NK-92 (cell line): Measurements from ENCODE around the gene GMCL2.
"Not testable (repeated sequence)": the region's sequence is repeated elsewhere in the genome, so short reads cannot be mapped to it uniquely, and the experiment has no call there.

Source experiments
- DNase-seq: peaks from one replicate; lab custom pipeline; 2025; ENCODE audit not compliant: unreplicated experiment; lab: John Stamatoyannopoulos, UW

Gene GMCL2

GRCh38 chr5:178206166-178207101 lies 19.3 kb upstream of the GMCL2 start:
- no peak for DNase-seq

- no peak for DNase-seq
Observed at GRCh38 chr5:178205749-178206047, 18.5 kb upstream of the GMCL2 start.

DNA sequence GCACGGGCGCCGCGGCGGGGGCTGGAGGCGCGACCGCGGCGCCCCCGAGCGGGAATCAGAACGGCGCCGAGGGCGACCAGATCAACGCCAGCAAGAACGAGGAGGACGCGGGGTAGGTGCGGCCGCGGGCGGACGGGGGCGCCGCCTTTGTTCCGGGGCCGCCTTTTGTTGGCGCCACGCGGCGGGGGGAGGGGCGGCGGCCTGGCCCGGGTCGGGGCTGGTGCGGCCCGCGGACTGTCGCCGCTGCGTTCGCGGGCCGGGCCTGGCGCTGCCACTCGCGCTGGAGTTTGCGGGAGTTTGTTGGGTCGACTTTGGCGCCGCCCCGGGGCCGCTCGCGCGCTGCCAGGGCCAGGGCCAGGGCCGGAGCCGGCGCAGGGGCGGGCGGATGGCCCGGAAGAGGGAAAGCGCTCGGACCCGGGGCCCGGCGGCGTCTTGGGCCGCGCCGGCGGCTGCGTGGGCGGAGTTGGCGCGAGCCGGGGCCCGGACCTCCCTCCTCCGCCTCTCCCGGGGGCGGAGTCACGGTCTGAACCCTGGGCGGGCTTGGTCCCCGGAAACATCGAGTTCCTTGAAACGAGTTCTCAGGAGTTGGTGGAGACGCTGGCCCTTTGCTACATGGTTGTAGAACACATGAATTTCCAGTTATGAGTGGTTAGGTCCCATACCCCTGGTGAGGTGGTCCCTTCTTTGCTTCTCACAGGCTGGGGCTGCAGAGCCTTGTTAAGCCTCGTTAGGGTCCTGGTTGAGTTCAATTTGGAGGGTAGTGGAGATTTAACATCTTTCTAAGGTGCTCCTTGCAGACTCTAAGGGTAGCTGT lies 18.0 kb upstream of the GMCL2 start:
- DNase-seq, result no peak

DNA sequence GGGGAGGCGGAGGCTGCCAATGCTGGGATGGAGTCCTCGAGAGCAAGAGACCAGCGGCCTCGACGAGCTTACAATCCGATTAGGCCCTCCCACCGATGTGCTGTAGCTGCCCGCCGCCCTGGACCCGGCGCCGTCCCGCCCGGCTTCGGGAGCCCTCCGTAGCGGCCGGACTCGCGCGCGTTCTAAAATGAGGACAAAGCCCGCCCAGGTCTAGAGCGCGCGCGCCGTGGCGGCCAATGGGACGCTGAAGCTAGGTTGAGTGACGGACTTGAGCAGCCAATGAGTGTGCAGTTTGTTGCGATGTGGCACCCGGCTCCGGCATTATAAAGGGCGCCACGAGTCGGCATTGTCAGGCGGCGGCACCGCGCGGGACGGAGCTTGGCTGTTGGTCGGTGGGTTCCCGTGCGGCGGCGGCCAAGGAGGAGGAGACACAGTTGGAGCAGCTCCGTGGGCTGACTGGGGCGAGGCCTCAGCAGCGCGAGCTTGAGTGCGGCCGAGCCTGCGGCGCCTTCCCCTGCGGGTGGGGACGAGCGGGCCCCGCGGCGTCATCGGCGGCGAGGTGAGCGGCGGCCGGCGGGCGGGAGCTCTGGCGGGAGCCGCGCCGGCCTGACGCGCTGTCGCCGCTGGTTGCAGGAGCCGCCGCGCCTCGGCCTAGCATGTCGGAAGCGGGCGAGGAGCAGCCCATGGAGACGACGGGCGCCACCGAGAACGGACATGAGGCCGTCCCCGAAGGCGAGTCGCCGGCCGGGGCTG lies 17.2 kb upstream of the GMCL2 start, which contains the start of gene HNRNPAB:
HNRNPAB (plus strand) TSS at position 352 of the 753 bp plus-strand sequence; CDS start at position 657, 305 bp downstream.
- peak; percentile 60 for DNase-seq

DNA sequence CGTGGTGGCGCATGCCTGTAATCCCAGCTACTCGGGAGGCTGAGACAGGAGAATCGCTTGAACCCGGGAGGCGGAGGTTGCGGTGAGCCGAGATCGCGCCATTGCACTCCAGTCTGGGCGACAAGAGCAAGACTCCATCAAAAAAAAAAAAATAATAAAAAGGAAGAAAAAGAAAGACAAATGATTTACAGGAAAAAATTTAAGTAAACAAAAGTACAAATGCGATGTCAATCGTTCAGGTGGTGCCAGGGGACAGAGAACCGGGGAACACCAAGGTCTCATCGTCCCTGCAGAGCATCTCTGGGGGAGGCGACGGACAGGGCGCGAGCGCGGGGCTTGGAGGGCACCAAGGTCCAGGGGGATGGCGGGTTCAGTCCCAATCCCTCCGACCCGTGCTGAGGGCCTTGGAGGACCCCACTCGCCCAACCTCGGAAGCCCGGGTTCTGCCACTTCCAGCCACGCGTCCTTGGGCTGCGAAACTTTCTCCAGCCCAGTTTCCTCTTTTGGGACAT lies 16.6 kb upstream of the GMCL2 start:
- no peak for DNase-seq

- DNase-seq, result no peak
Observed at GRCh38 chr5:178202541-178202940, 15.4 kb upstream of the GMCL2 start.

GRCh38 chr5:178201927-178202235 lies 14.7 kb upstream of the GMCL2 start:
- DNase-seq, result no peak

DNA sequence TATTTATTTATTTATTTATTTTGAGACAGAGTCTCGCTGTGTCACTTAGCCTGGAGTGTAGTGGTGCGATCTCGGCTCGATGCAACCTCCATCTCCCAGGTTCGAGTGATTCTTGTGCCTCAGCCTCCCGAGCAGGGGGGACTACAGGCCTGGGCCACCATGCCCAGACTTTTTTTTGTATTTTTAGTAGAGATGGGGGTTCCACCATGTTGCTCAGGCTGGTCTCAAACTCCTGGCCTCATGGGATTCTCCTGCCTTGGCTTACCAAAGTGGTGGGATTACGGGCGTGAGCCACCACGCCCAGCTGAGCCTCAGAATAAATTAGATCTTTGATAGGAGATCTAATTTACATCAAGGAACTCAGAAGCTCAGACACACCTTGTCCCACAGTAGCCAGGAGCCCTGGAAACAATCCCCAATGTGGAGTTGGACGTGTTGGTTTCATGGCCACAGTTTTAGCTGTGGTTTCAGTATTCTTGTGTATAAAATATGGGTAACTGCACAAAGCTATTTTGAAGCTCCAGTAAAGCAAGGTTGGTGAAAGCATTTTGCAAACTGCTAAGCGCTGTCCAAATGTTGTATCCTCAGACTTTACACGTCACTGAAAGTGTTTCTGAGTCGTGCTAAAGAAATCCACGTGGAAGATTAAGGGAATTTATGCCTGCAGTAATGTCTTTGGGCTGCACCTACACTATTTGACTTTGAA lies 14.2 kb upstream of the GMCL2 start:
- no peak for DNase-seq

GRCh38 chr5:178199581-178200434 lies 12.6 kb upstream of the GMCL2 start:
- DNase-seq, result no peak

GRCh38 chr5:178198706-178199105 lies 11.5 kb upstream of the GMCL2 start:
- no peak for DNase-seq

DNA sequence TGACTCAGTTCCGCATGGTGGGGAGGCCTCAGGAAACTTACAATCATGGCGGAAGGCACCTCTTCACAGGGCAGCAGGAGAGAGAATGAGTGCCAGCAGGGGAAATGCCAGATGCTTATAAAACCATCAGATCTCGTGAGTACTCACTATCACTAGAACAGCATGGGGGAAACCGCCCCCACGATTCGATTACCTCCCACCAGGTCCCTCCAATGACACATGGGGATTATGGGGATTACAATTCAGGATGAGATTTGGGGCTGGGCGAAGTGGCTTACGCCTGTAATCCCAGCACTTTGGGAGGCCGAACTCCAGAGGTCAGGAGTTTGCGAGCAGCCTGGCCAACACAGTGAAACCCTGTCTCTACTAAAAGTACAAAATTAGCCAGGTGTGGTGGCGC lies 11.0 kb upstream of the GMCL2 start:
- not testable (repeated sequence) for DNase-seq

GRCh38 chr5:178196986-178197385 lies 9.8 kb upstream of the GMCL2 start:
- no peak for DNase-seq

DNA sequence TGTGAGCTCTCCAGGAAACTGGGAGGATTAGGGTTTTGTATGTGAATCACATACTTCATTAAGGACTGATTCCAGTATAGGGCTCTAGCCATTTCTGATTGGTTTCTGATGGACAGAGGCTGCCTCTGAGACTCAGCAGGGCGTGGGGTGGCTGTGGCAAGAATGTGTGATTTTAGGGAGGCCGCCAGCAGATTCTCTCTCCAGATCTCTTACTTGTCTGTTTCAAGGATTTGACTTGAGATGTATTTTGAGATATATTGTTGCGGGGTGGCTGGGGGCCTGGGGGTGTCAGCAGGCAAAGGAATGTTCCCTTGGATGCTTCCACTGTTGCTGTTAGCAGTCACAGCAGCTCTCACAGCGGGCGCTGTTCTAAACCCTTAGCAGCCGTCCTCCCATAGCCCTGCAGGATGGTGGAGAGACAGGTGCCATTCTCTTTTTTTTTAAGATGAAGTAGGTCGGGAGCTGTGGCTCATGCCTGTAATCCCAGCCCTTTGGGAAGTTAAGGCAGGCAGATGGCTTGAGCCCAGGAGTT lies 9.2 kb upstream of the GMCL2 start:
- no peak for DNase-seq

DNA sequence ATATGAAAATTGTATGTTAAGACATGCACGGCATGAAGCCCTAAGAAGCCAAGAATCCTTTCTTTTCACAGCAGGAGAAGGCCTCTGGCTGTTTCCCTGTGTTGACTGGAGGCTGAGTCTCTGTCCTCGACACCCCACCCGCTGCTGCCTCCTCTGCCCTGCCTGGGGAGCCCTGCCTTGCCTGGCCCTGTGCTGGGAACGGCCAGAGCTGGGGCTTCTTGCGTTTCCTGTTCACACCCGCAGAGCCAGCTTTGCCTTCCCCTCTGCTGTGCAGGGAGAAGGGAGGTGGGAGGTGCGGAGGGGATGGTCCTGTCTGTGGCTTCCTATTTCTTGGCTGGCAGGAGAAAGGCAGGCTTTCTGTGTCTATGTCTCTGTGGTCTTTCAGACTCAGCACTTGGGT lies 6.9 kb upstream of the GMCL2 start:
- no peak for DNase-seq

DNA sequence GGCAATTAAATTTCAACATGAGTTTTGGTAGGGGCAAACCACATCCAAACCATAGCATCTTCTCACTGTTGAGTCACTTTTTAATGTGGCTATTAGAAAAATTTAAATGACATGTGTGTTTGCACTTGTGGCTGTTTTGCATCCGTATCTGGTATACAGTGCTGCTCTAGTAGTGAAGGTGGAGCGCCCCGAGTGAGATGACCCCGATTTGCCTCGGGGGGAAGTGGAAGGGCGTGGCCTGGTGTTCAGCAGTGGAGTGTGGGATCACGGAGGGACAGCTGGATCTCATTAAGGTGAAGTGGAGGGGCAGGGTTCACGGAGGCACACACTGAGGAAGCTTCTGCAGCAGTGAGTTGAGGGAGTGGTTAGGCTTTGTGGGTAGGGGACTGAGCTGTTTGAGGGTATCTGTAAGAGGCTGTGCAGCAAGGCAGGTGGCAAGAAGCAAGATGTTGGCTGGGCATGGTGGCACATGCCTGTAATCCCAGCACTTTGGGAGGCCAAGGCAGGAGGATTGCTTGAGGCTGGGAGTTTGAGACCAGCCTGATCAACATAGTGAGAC lies 6.2 kb upstream of the GMCL2 start:
- no peak for DNase-seq

GRCh38 chr5:178192787-178193186 lies 5.6 kb upstream of the GMCL2 start:
- DNase-seq, result no peak

DNA sequence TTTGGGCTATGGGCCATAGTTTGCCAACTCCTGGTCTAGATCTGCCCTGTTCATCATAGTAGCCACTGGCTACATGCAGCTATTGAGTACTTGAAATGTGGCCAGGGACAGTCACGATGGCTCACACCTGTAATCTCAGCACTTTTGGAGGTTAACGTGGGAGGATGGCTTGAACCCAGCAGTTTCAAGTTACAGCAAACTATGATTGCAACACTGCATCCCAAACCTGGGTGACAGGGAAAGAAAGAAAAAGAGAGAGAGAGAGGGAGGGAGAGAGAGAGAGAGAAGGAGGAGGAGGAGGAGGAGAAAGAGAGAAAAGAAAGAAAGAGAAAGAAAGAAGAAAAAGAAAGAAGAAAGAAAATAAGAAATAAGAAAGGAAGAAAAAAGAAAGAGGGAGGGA lies 5.1 kb upstream of the GMCL2 start:
- DNase-seq, result no peak

GRCh38 chr5:178191661-178192060 lies 4.5 kb upstream of the GMCL2 start:
- no peak for DNase-seq

DNA sequence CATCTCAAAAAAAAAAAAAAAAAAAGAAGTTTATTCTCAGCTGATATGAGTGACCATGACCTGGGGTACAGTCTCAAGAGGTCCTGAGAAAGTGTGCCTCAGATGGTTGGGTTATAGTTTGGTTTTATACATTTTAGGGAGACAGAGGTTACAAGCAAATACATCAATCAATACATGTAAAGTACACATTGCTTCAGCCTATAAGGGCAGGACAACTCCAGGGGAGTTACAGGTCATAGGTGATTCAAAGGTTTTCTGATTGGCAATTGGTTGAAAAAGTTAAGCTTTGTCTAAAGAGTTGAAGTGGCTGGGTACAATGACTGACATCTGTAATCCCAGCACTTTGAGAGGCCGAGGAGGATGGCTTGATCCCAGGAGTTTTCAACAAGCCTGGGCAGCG lies 2.3 kb upstream of the GMCL2 start:
- no peak for DNase-seq
